PFSK-1 (cell line): ENCODE data around the gene BTNL2.

ENCODE experiments used
- POLR2AphosphoS5 ChIP-seq: IDR thresholded peaks from 2 replicates; pipeline ENCODE4 v1.6.1; 2012; ENCODE audit warnings: low read depth, mild to moderate bottlenecking, control low read depth, low read length, moderate library complexity
- REST ChIP-seq, 2 experiments: IDR thresholded peaks; 2 replicates each; pipeline versions ENCODE4 v1.6.1 to v1.8.0; 2011 to 2012; ENCODE audit warnings: low read depth in 2 of 2, low read length in 2 of 2, control low read depth in 1 of 2, inconsistent platforms in 1 of 2, mild to moderate bottlenecking in 1 of 2, moderate library complexity in 1 of 2; ENCODE audit not compliant: insufficient read depth in 1 of 2
- TAF1 ChIP-seq: IDR thresholded peaks from 2 replicates; pipeline ENCODE4 v1.6.1; 2012; ENCODE audit warnings: low read length, control low read depth, borderline replicate concordance; ENCODE audit not compliant: insufficient read depth

GRCh38 chr6:32406197-32406596 lies 784 bp downstream of the BTNL2 start:
- TF ChIP-seq TAF1 (no peak), POLR2AphosphoS5 (no peak), REST (IDR thresholded peaks at IDR 0.05; ENCODE audit: insufficient read depth in 1 of 2, low read depth in 2 of 2, low read length in 2 of 2) (no peak)
